GM23248 (cell line): Measurements from ENCODE around the gene BRD1. TPM values are rescaled to one million over a fixed set of nuclear protein-coding genes. Genes with fewer than 3 reads are reported as not detected.
A peak's percentile ranks its signal among the peaks of the same experiment; 100 is the strongest.

ENCODE experiments used
- DNase-seq: peaks from one replicate; pipeline ENCODE4 v3.0.0-alpha.2; 2015
- H2AFZ ChIP-seq: fragments of 200-600 bp; sonication (generic); 2 replicates; pipeline ENCODE4 v1.6.1; 2016; ENCODE audit warnings: antibody characterized with exemption
- H3F3A ChIP-seq: fragments of 200-600 bp; sonication (generic); 2 replicates; pipeline ENCODE4 v1.6.1; 2016; ENCODE audit warnings: mild to moderate bottlenecking, antibody characterized with exemption, mixed run types; ENCODE audit not compliant: insufficient read depth
- H3K27ac ChIP-seq: fragments of 200-600 bp; sonication (generic); 2 replicates; pipeline ENCODE4 v1.5.1; 2016; ENCODE audit warnings: mild to moderate bottlenecking
- H3K27me3 ChIP-seq: fragments of 200-600 bp; sonication (generic); replicated peaks from 2 replicates; pipeline ENCODE4 v1.6.1; 2016; ENCODE audit warnings: mild to moderate bottlenecking; ENCODE audit not compliant: insufficient read depth
- H3K36me3 ChIP-seq: fragments of 200-600 bp; sonication (generic); 2 replicates; pipeline ENCODE4 v1.6.1; 2016; ENCODE audit warnings: low read depth, mild to moderate bottlenecking
- H3K4me1 ChIP-seq: fragments of 200-600 bp; sonication (generic); 2 replicates; pipeline ENCODE4 v1.6.1; 2016; ENCODE audit warnings: mild to moderate bottlenecking; ENCODE audit not compliant: insufficient read depth
- H3K4me2 ChIP-seq: fragments of 200-600 bp; sonication (generic); one replicate; pipeline ENCODE4 v1.6.1; 2016; ENCODE audit warnings: mild to moderate bottlenecking; ENCODE audit not compliant: unreplicated experiment
- H3K4me3 ChIP-seq: fragments of 200-600 bp; sonication (generic); 2 replicates; pipeline ENCODE4 v1.5.1; 2016; ENCODE audit warnings: mild to moderate bottlenecking
- H3K79me2 ChIP-seq: fragments of 200-600 bp; sonication (generic); 2 replicates; pipeline ENCODE4 v1.6.1; 2016; ENCODE audit warnings: mild to moderate bottlenecking; ENCODE audit not compliant: insufficient read depth
- H3K9ac ChIP-seq: fragments of 200-600 bp; sonication (generic); 2 replicates; pipeline ENCODE4 v1.6.1; 2016; ENCODE audit warnings: mild to moderate bottlenecking
- H3K9me2 ChIP-seq: fragments of 200-600 bp; sonication (generic); 2 replicates; pipeline ENCODE4 v1.6.1; 2016; ENCODE audit warnings: mixed run types, mild to moderate bottlenecking, moderate library complexity; ENCODE audit not compliant: insufficient read depth
- H3K9me3 ChIP-seq: fragments of 200-600 bp; sonication (generic); one replicate; pipeline ENCODE4 v1.6.1; 2017; ENCODE audit warnings: low read depth
- H4K20me1 ChIP-seq: fragments of 200-600 bp; sonication (generic); 2 replicates; pipeline ENCODE4 v1.6.0; 2016; ENCODE audit not compliant: insufficient read depth
- EZH2 ChIP-seq: fragments of 200-600 bp; sonication (generic); IDR thresholded peaks from 2 replicates; pipeline ENCODE4 v1.6.1; 2018; ENCODE audit warnings: antibody characterized with exemption, mild to moderate bottlenecking; ENCODE audit not compliant: insufficient read depth, poor library complexity, severe bottlenecking
- EZH2phosphoT487 ChIP-seq: fragments of 200-600 bp; sonication (generic); IDR thresholded peaks from 2 replicates; pipeline ENCODE4 v1.6.1; 2018; ENCODE audit warnings: antibody characterized with exemption, moderate library complexity, mild to moderate bottlenecking, low read depth; ENCODE audit not compliant: insufficient read depth
- WGBS, 2 experiments: methylation state at CpG; one replicate each; pipeline ENCODE4 v1.1.6; 2015 to 2017; ENCODE audit warnings: low lambda C conversion rate in 2 of 2, low coverage in 1 of 2; ENCODE audit errors: missing lambda C conversion rate in 2 of 2; 5-methylcytosine and 5-hydroxymethylcytosine counted together
- in situ Hi-C: fragments of 300-500 bp; cut with MboI; formaldehyde crosslinking; loops from 2 replicates; pipeline ENCODE4 v1.15.0; 2020
- polyA plus RNA-seq: library from polyadenylated mRNA; unstranded; fragments of >200 nt; fragmentation: Nextera tagmentation; extraction: Ambion mirVana; gene quantifications from 2 replicates; pipeline ENCODE4 v1.2.1, GENCODE V29; 2016
- small RNA-seq: library from RNA; depleted of rRNA; stranded (forward); fragments of <200 nt; gene quantifications from one replicate; pipeline ENCODE3, GENCODE V24; 2014; ENCODE audit warnings: low read depth, low replicate concordance
- total RNA-seq: library from RNA; depleted of rRNA; stranded (reverse); fragments of >200 nt; shearing (Covaris generic); gene quantifications from 2 replicates; pipeline ENCODE4 v1.2.3, GENCODE V29; 2014; rRNA removed

The BRD1 gene
- total and polyA plus RNA-seq, 2 experiments from 2014 or later: 4.5 to 23.1 TPM

- H3K9me2 ChIP-seq: no peaks in the 10 kb centered on the region
- no peaks in the 10 kb centered on the region for H3K79me2 ChIP-seq
- peak; percentile 67 for DNase-seq
- H3K9me3 ChIP-seq: no peaks in the 10 kb centered on the region
- no peaks in the 10 kb centered on the region for H3F3A ChIP-seq
- no peaks in the 10 kb centered on the region for H3K36me3 ChIP-seq
- no peak overlapping the region for H3K27ac ChIP-seq
- no peaks in the 10 kb centered on the region for H4K20me1 ChIP-seq
- in situ Hi-C loops: no loop called here
- H2AFZ ChIP-seq: no peak overlapping the region
- H3K27me3 ChIP-seq: peaks cover 27% of the 10 kb centered on the region
- WGBS, 2 experiments: 13 to 14% methylated on average over 34 to 41 of the region's 41 CpGs
- no peaks in the 10 kb centered on the region for H3K4me1 ChIP-seq
- H3K4me2 ChIP-seq: no peak overlapping the region
- H3K4me3 ChIP-seq: no peak overlapping the region
- TF ChIP-seq EZH2phosphoT487 (no peak), EZH2 (no peak)
- no peak overlapping the region for H3K9ac ChIP-seq
Measured at GRCh38 chr22:49724893-49725489, 102.7 kb downstream of the BRD1 start.

GRCh38 chr22:49724030-49724892 is 103.4 kb downstream of the BRD1 start:
- no peaks in the 10 kb centered on the region for H3F3A ChIP-seq
- H3K27ac ChIP-seq: no peak overlapping the region
- in situ Hi-C loops: no loop called here
- H3K9me2 ChIP-seq: no peaks in the 10 kb centered on the region
- H3K79me2 ChIP-seq: no peaks in the 10 kb centered on the region
- no peak overlapping the region for H2AFZ ChIP-seq
- H3K4me3 ChIP-seq: no peak overlapping the region
- no peak overlapping the region for H3K9ac ChIP-seq
- no peak for DNase-seq
- WGBS, 2 experiments: 52 to 57% methylated on average over 48 to 54 of the region's 54 CpGs
- H4K20me1 ChIP-seq: no peaks in the 10 kb centered on the region
- no peaks in the 10 kb centered on the region for H3K9me3 ChIP-seq
- peaks cover 27% of the 10 kb centered on the region for H3K27me3 ChIP-seq
- no peak overlapping the region for H3K4me2 ChIP-seq
- TF ChIP-seq EZH2phosphoT487 (no peak), EZH2 (no peak)
- no peaks in the 10 kb centered on the region for H3K4me1 ChIP-seq
- no peaks in the 10 kb centered on the region for H3K36me3 ChIP-seq

GRCh38 chr22:49723478-49724029 is 104.1 kb downstream of the BRD1 start:
- Histone ChIP-seq H3K9ac (no peak overlapping the region), H3K4me3 (no peak overlapping the region), H3K27ac (no peak overlapping the region), H4K20me1 (no peaks in the 10 kb centered on the region), H3F3A (no peaks in the 10 kb centered on the region), H3K4me2 (no peak overlapping the region), H2AFZ (no peak overlapping the region), H3K79me2 (no peaks in the 10 kb centered on the region), H3K36me3 (no peaks in the 10 kb centered on the region), H3K9me3 (no peaks in the 10 kb centered on the region), H3K4me1 (no peaks in the 10 kb centered on the region), H3K9me2 (no peaks in the 10 kb centered on the region), H3K27me3 (peaks cover 27% of the 10 kb centered on the region)
- DNase-seq: no peak
- TF ChIP-seq EZH2 (no peak), EZH2phosphoT487 (no peak)
- in situ Hi-C loops: no loop called here
- WGBS, 2 experiments: 67 to 70% methylated on average over 14 of the region's 14 CpGs

Small RNA genes within 50 kb of the gene (small RNA-seq; reads per million reads assigned to genes)
- gene AL117328.1 (not detected), gene RF00017 (not detected)

Other genes starting within 250 kb of the BRD1 start
- gene ZBED4, start 26.0 kb upstream of the BRD1 start, total RNA-seq: 7.7 and 8.9 TPM in 2 replicates
- 5.0 and 6.3 TPM in 2 replicates for gene ZBED4, start 26.0 kb upstream of the BRD1 start, polyA plus RNA-seq
- 16.9 and 24.4 TPM in 2 replicates for gene ALG12, start 90.6 kb upstream of the BRD1 start, total RNA-seq
- 21.9 and 28.5 TPM in 2 replicates for gene ALG12, start 90.6 kb upstream of the BRD1 start, polyA plus RNA-seq
- gene CRELD2, start 90.8 kb upstream of the BRD1 start, total RNA-seq: 57.1 and 73.2 TPM in 2 replicates
- gene CRELD2, start 90.8 kb upstream of the BRD1 start, polyA plus RNA-seq: 78.4 and 80.0 TPM in 2 replicates
- 16.2 and 17.3 TPM in 2 replicates for gene PIM3, start 132.9 kb upstream of the BRD1 start, total RNA-seq
- 10.8 TPM in 2 replicates for gene PIM3, start 132.9 kb upstream of the BRD1 start, polyA plus RNA-seq
- gene IL17REL, start 184.9 kb upstream of the BRD1 start, total RNA-seq: not detected in 2 replicates
- gene IL17REL, start 184.9 kb upstream of the BRD1 start, polyA plus RNA-seq: not detected in 2 replicates
- not detected in 2 replicates for gene TTLL8, start 230.4 kb upstream of the BRD1 start, total RNA-seq
- not detected in 2 replicates for gene TTLL8, start 230.4 kb upstream of the BRD1 start, polyA plus RNA-seq